GM15510 (cell line): ENCODE results near the gene VSIG10L2.

Source experiments
- POLR2A ChIP-seq: IDR thresholded peaks from 3 replicates; pipeline ENCODE4 v1.6.1; 2011; ENCODE audit warnings: borderline replicate concordance; ENCODE audit not compliant: insufficient read length; ENCODE audit errors: extremely low read depth

The VSIG10L2 gene

DNA sequence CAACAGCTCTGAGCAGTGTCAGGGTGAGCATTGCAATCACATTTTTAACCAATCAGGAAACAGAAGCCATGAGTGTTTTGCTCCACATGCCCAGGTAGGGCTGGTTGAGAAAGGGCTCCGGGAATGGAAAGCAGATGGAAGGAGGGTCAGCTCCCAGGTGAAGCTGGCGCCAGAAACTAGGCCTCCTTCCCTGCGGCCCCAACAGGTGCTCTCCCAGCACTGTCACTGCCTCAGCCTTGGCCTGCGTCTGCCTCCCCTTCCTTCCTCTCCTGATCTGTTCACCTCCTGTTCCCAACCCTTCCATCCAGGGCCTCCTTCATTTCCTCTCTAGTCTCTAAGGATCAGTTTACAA is 4.6 kb upstream of the VSIG10L2 start:
- no peak for TF ChIP-seq POLR2A

DNA sequence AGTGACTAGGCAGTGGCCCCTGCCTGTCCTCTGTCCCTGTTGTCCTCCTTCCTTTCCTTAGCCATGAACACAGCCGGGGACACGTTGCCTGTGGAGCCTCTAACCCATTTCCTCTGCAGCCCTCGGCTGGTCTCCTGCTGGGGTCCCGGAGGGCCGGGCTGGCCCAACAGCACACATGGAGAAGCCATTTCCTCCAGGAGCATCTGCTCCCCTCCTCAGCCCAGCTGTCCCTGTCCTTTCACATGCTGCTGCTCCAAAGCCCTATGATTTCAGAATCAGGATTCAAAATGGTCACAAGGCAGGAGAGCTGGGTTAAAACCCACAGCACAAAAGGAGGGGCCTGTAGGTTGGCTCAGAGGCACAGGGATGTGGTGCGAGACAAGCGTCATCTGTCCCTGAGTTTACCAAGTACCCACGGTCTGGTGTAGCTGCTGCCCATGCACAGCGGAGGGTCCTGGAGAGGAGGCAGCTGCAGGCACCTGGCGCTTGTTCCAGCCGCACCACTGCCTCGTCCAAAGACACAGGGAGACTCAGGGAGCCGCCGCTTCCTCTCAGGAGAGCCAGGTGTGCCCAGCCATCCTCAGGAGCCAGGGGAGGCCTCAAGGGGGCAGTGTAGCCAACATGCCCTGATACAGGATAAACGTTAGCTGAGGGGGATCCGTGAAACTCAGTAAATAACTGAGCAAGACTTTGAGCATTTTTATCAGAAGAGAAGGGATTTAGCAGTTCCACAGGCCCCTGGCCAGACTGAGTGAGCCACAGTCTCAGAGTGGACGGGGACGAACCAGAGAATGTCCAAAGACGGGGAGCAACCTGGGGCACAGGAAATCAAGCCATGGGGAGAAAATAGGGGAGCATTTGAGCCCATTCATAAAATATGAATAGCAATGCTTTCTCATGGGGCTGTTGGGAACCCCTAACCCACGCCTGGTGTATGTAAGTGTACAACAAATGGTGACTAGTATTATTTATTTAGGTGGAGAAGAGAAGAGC is 3.9 kb upstream of the VSIG10L2 start:
- no peak for TF ChIP-seq POLR2A

DNA sequence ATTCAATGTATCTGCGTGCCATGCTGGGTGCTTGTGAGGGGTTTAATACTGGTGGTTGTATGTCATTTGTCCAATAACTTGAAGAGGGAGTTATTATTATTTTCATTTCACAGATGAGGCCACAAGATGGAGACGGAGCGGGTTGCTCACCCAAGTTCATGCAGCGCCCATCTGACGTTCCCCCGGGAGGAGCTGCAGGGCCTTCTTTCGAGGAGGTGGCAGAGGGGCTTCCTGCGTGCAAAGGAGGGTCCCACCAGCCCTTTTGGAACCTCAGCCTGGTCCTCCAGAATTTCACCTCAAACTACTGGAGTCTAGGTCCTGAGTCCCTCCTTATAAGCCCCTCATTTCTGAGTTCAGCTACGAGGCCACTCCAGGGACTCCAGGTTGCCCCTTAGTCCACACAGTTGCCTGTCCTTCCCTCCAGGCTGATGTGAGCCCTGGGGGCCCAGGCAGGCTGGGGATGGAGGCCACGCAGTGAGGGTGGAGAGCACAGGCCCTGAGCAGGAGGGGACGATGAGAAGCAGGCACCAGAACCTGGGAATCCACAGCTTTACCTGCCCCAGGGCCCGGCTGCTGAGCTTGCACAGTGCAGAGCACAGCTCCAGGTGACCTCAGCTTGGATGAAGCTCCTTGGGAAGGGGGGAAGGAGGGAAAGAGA is 2.9 kb upstream of the VSIG10L2 start:
- TF ChIP-seq POLR2A, result no peak

DNA sequence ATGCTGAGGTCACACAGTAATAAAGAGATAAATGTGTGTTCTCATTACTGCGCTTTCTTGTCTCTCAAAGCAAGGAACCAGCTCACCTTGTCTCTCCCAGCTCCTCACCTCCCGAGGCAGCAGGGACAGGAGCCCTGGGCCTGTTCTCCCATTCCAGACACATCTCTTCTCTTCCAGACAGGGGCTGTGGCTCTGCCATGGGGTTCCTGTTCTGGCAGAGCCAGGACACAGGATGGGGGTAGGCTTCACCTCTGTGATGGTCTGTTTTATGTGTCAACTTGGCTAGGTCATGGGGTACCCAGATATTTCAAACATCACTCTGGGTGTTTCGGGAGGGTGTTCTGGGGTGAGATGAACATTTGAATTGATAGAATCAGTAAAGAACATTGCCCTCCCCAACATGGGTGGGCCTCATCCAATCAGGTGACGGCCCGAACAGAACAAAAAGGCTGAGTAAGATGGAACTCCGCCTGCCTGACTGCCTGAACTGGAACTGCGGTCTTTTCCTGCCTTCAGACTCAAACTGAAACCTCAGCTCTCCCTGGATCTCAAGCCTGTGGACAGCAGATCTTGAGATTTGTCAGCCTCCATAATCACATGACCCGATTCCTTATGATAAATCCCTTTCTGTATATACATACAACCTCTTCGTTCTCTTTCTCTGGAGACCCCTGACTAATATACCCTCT is 2.0 kb upstream of the VSIG10L2 start:
- no peak for TF ChIP-seq POLR2A

DNA sequence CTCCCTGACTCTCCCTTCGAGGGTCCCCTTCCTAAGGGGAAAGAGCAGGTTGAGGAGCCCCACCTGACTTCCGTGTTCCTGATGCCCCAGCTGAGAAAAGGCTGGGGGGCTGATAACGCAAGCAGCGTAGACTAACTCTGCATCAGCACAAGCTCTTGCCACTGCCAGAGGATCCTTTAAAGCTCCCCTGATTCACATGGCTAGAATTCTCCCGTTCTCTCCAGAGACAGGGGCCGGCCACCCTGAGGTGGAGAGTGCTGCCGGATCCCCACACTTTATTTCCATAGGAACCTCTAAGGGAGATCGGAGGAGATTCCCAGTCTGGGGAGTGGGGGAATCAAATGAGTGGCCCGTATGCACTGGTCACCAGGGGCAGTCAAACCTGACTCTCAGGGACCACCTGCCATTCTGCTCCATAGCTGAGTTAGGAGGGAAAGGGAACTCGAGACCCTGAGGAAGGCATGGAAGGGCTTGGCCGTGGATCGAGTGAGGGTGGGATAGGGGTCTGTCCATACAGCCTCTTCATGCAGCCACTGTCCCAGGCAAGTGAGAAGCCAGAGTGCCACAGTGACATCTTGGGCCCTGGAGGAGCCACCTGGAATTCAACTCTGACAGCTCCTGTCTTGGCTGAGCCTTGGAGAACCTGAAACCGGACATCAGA is 1.4 kb upstream of the VSIG10L2 start:
- no peak for TF ChIP-seq POLR2A

DNA sequence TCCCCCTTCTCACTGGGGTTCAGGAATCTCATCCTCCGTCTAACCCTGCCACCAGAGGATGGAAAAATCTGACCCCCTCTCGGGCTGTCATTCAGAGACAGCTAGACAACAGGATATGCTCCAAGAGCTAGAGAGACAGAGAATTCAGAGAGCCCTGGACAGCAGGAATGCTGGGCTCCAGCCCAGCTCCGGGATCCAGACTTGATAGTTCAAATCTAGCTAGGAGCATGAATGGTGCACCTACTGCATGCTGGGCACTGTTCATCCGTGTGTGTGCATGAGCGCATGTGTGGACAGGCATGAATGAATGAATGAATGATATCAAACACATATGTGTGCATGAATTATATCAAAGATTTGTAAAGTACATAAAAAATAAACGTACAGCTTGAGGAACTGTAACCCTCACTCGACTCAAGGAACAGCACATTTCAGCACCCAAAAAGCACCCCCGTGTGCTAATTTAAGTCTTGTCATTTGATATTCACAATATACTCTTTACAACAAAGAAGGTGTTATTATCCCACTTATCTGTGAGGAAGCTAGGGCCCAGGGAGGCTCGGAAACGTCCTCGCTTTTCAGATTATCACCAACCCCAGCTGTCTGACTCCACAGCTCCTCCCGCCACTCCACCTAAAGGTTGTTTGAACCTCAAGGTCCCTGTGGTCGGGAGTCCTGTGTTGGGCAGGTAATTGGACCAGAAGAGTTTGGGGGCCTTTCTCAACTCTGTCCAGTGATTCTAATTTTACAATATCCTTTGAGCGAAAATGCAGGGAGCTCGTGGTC is 640 bp upstream of the VSIG10L2 start:
- no peak for TF ChIP-seq POLR2A

DNA sequence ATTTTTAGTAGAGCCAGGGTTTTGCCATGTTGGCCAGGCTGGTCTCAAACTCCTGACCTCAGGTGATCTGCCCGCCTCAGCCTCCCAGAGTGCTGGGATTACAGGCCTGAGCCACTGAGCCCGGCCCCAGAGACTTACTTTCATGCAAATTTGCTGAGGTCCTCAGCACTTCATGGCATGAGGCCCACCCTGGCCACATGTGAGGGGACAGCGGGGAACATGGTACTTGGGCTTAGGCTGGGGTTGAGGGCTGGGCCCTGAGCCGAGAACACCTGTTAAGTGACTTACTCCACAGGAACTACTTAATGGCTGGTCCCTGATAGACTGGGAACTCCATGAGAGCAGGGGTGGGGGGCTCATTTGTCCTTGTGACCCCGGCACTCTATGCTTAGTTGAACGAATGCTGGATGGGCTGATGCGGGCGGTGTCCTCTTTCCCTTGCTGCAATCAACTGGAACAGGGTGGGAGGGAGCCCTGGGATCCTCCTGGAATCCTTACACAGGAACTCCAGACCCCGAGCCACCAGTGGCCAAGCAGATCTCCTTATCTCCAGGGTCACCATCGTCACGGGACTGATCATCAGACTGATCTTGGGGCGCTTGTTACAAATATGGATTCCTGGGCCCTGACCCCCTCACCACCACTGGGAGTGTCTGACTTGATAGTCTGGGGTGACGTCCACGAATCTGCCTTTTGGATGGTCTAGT is 1.0 kb downstream of the VSIG10L2 start:
- TF ChIP-seq POLR2A, result no peak

DNA sequence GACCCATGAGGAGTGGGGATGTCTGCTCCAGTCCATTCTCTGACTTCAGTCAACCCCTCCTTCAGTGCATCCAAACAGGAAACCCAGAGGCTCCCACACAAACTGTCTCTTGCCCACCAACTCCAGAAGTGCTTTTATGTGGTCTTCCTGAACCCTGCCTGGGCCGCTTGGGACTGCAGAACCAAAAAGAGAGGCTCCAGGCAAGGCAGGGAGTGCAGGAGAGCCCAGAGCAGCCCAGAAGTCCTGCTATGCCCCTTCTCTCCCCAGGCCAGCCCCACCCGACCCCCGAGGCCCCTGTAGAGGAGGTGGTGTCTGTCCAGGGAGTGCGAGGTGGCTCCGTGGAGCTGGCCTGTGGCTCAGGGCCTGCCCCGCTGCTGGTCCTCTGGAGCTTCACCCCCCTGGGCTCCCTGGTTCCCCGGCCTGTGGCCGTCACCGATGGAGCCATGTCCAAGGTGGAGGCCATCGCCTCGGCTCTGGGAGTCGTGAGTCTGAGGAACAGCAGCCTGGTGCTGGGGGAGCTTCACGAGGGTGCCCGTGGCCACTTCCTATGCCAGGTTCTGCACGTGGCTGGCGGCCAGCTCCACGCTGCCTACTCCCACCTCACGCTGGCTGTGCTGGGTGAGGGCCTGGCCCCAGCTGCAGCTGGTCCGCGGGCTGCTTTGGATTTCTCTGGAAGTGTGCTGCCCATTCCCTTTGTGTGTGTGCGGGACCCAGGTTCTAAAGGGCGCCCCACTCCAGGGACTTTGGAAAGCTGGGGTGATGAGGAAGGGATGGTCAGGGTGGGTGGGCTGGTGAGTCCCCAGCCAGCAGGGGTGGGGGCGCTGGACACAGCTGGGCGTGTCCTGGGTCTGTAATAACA is 1.8 kb downstream of the VSIG10L2 start:
- TF ChIP-seq POLR2A, result no peak

DNA sequence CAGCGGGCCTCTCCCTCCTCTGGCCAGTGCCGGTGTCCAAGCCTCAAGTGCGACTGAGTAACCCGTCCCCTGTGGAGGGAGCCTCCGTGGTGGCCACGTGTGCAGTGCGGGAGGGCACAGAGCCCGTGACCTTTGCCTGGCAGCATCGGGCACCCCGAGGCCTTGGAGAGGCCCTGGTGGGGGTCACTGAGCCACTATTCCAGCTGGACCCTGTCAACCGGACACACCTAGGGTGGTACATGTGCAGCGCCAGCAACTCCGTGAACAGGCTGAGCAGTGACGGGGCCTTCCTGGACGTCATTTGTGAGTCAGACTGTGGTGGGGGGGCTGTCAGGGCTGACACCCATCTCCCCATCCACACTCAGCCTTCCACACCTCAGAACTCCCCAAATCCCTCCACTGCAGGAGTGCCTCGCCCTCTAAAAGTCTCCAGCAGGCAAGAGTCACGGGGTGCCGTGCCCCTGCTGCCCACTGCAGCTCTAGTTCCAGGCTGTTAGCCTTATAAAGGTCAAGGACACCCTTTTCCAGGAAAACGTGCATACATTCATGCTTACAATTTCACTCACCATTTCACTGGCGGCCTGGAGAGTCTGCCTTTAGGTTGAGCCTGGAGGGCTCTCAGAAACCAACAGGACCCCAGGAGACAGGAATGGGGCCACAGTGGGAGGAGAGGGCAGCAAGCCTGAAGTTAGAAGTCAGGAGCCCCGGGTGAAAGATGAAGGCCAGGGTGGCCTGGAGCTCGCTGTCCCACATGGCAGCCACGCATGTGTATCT is 2.6 kb downstream of the VSIG10L2 start:
- TF ChIP-seq POLR2A, result no peak

DNA sequence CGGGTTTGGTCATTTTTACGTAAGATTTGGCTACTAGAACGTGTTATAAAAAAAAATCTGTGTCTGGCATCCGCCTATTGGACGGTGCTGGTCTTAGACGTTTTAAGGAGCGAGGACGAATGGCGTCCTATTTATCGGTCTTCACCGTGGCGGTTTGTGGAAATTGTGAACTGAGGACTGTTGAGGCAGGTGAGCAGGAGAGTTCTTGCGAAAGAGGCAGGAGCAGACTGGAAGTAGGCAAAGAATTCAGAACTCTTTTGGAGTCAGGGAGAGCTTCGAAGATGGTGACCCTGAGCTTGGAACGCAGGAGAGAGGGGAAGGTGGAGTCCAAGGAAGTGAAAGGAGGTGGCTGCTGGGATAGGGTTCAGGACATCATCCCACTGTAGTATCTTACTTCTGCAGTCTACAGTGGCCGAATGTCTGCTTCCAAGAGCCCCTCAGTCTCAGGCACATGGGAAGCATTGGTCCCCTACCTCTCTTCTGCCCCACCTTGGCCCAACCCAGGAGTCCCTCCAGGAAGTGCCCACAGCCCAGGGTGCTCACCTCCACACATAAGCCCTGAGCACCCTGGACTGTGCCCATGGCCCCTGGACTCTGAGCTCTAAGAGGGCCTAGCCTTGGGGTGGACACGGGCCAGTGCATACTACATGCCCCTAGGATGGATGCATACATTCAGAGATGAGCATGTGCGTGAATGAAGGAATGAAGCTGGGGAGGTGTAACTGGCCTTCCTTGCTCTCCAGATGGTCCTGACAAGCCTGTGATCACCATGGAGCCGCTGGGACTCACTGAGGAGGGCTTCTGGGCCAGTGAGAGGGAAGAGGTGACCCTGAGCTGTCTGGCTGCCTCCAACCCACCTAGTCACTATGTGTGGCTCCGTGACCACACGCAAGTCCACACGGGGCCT is 3.7 kb downstream of the VSIG10L2 start:
- no peak for TF ChIP-seq POLR2A

DNA sequence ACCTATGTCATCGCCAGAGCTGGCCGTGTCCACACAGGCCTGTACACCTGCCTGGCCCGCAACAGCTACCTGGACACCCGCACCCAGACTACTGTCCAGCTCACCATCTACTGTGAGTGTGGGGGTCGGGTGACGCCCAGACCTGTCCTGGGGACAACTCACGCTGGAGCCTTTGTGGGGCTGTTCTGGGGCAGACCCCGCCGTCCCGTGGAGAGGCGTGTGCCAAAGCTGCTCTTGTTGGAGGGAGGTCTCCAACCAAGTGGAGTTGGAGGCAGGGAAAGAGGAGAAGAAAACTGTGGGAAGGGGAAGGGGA is 4.3 kb downstream of the VSIG10L2 start:
- no peak for TF ChIP-seq POLR2A
